GM23248 (cell line): Measurements from ENCODE around the gene JMJD1C.

Experiments used
- EZH2 ChIP-seq: fragments of 200-600 bp; sonication (generic); IDR thresholded peaks from 2 replicates; pipeline ENCODE4 v1.6.1; 2018; ENCODE audit warnings: antibody characterized with exemption, mild to moderate bottlenecking; ENCODE audit not compliant: insufficient read depth, poor library complexity, severe bottlenecking
- EZH2phosphoT487 ChIP-seq: fragments of 200-600 bp; sonication (generic); IDR thresholded peaks from 2 replicates; pipeline ENCODE4 v1.6.1; 2018; ENCODE audit warnings: antibody characterized with exemption, moderate library complexity, mild to moderate bottlenecking, low read depth; ENCODE audit not compliant: insufficient read depth

DNA sequence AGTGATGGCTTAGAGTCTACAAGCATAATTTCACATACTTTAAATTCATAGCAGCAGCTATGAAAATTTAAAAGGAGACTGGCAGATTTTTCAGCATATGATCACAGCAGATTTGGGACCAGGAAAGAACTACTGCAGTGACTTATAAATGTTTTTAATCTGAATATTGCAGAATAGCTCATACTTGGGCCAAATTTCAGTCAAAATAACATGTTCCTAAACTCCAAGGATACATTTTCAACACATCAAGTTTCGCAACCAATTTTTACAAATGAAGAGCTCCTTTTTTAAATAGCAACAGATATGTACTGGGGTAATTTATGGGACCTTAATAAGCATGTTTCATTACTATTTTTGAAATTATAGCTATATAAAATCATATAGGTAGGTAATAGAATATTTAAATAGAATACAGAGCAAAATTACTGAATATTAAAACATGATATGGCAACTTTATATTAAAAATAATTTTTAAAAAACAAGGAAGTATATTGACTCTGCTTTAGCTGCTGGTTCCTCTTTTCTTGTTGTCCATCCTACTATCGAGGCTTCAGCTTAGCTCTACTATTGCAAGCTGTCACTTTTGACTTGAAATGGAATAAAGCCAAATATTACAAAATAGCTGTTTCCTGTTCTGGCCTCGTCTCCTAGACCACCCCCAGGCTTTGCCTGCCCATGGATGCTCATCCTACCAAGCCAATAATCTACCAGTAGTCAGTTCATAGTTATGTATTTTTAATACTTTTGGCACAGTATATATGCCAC is 209.6 kb downstream of the JMJD1C start:
- TF ChIP-seq EZH2 (no peak), EZH2phosphoT487 (no peak)
